GM12872 (cell line): Measurements from ENCODE around the gene CCDC7.

Source experiments
- TF ChIP-seq, protein P1 (sequence below): IDR thresholded peaks from 3 replicates; pipeline ENCODE4 v1.5.1; 2011; ENCODE audit warnings: low read depth, mild to moderate bottlenecking, low read length, moderate library complexity; ENCODE audit not compliant: insufficient read depth

CCDC7 gene

DNA sequence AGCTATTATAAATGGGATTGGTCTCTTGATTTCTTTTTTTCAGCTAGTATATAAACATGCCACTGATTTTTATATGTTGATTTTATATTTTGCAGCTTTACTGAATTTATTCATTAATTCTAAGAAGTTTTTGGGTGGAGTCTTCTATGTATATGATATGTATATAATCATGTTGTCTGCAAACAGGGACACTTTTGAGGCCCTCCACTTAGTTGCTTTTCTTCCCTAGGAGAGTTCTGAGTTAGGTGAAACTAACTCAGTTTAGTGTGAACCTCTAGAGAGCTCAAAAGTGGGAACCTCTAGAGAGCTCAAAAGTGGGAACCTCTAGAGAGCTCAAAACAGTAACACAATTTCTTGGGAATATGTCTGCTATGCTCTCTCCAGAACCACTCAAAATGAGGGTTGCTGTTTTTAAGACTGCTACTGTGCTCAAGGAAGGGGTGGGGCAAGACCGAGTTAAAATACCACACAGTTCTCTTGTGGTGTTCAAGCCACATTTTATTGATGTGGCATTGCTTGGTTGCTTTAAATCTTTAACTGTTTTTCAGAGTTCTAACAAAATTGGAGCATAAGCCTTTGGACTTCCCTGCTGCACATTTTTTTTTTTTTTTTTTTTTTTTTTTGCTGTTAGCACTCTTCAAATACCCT lies 13.2 kb downstream of the CCDC7 start:
- TF ChIP-seq, protein P1, sequence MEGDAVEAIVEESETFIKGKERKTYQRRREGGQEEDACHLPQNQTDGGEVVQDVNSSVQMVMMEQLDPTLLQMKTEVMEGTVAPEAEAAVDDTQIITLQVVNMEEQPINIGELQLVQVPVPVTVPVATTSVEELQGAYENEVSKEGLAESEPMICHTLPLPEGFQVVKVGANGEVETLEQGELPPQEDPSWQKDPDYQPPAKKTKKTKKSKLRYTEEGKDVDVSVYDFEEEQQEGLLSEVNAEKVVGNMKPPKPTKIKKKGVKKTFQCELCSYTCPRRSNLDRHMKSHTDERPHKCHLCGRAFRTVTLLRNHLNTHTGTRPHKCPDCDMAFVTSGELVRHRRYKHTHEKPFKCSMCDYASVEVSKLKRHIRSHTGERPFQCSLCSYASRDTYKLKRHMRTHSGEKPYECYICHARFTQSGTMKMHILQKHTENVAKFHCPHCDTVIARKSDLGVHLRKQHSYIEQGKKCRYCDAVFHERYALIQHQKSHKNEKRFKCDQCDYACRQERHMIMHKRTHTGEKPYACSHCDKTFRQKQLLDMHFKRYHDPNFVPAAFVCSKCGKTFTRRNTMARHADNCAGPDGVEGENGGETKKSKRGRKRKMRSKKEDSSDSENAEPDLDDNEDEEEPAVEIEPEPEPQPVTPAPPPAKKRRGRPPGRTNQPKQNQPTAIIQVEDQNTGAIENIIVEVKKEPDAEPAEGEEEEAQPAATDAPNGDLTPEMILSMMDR = no peak

DNA sequence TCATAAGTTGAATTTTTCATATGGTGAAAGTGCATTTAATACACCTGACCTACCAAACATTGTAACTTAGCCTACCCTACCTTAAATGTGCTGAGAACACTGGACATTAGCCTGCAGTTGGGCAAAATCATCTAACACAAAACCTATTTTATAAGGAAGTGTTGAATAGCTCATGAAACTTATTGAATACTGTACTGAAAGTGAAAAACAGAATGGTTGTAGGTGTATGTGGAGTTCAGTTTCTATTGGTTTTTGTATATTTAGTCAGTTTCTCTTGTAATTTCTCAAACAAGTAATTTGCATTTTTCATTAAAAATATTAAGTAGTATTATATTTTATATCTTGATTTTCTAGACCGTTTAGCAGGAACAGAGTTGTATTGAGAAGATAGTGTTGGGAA lies 15.3 kb downstream of the CCDC7 start:
- TF ChIP-seq, protein P1 = no peak

DNA sequence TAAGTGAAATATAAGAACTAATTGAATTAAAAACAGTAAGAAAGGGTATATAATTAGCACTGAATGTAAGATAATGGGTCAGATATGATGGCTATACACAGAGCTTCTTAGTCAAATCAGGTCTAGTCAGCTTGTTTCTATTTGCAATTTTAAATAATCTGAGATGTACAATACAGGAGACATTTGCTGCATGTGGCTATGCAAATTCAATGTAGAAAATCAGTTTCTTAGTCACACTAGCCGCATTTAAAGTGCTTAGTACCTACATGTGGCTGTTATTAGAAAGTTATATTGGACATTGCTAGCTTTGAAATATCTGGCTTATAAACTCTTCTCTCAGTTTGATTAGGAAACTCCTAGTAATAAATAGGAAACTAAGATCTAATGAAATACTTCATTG lies 25.3 kb downstream of the CCDC7 start:
- TF ChIP-seq, protein P1 = no peak

DNA sequence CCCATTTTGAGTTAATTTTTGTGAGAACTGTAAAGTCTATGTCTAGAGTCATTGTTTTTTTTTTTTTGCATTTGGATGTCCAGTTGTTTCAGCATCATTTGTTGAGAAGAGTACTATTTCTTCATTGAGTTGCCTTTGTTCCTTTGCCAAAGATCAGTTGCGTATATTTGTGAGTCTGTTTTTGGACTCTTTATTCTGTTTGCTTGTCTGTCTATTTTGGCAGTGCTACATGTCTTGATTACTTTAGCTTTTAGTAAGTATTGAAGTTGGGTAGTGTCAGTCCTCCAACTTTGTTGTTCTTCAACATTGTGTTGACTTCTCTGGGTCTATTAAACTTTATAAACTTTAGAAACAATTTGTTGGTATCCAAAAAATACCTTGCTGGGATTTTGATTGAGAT lies 31.6 kb downstream of the CCDC7 start:
- TF ChIP-seq, protein P1 = no peak

DNA sequence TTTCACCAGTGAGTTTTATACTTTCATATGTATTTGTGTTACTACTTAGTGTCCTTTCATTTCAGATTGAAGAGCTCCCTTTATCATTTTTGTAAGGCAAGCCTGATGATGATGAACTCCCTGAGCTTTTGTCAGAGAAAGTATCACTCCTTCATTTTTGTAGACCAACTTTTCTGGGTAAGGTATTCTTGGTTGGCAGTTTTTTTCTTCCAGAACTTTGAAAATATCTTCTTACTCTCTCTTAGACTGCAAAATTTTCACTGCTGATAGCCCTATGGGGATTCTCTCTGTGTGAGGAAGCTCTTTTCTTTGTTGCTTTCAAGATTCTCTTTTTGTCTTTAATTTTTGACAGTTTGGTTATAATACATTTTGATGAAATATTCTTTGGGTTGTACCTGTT lies 35.7 kb downstream of the CCDC7 start:
- TF ChIP-seq, protein P1 = no peak

DNA sequence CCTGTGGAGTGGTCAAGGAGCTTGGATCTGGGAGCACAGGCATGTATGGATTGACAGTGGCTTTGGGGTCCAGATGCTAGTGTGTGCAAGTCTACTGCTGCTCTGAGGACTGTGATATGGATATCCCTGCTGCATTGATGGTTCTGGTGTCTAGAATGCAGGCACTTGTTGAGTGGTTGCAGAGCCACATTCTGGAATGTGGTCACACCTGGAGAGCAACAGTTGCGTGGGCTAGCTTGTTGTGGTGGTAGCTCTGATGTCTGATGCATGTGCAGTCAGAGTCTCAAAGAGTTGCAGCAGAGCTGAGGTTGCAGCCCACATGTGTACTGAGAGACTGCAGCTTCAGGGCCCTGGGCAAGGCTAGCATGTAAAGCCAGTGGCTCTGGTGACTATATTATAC lies 43.2 kb downstream of the CCDC7 start:
- TF ChIP-seq, protein P1 = no peak

DNA sequence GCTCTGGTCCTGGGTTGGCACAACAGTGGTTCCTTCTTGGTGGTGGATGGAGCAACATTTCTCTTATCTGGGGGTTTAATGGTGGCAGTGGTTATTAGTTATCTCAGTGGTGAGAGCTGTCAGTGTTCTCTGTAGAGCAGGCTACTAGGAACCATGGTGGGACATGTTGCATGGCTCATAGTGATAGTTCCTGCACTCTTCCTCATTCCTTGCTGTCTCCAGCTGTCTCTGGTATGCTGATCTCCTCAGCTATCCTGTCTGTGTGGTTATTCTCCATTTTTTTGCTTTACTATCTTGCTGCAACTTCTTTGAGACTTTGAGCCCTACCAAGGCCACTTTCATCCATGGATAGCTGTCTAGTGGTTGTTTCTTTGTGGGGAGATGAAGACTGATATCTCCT lies 44.0 kb downstream of the CCDC7 start:
- TF ChIP-seq, protein P1 = no peak
